Measurements from ENCODE around the gene NRG2.

Gene NRG2

GRCh38 chr5:139810341-139811273, 232.5 kb downstream of the NRG2 start:
- DNase-seq (ENCODE audit: low read depth) = no peak

- no peak for DNase-seq (ENCODE audit: low read depth)
These were observed 233.7 kb downstream of the NRG2 start for GRCh38 chr5:139809331-139809810.

- DNase-seq (ENCODE audit: low read depth) = no peak
These were observed 234.4 kb downstream of the NRG2 start for GRCh38 chr5:139808481-139809330.

- DNase-seq (ENCODE audit: low read depth) = no peak
These were observed 235.5 kb downstream of the NRG2 start for GRCh38 chr5:139807647-139808030.

DNA sequence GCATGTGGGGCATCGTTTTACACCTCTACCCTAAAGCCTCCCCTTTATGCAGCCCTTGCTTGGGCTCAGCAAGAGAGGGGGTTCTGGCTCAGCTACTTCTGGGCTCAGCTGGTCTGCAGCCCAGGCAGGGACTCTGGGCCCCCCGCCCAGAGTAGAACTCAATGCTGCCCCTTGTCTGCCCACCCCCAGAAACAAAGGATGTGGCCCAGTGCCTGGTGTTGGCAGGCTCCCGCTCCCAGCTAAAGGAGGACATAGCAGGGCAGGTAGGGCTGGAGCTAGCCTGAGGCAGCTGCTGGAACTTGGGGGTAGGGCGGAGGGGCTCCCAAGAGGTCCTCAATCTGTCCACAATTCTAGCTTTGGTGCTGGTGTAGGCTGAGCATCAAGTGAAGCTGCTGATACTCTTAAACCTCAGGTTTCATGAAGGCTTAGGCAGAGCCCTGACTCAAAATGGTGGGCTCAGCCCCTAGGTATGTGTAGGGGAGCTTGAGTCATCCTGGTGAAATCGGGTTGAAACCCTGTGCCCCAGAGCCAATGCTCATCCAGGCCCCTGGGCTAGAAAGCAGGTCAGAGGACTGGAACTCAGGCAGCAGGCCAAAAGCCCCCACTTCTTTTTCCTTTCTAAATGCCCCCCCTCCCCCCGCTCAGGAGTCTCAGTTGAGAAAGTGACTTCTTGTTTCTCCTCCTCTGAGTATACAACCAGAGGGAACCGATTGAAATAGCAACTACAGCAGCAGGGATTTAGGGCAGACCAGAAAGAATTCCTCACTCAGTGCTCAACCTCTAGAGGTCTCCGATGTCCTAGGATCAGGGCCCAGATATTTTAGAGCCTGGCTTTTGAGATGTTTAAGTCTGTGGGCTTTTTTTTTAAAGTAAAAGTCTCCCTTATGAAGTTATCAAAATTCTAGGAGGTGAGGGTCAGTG, 236.1 kb downstream of the NRG2 start:
- DNase-seq (ENCODE audit: low read depth) = no peak

GRCh38 chr5:139806111-139806510, 237.0 kb downstream of the NRG2 start:
- DNase-seq (ENCODE audit: low read depth) = no peak

- DNase-seq (ENCODE audit: low read depth) = no peak
These were observed 237.6 kb downstream of the NRG2 start for GRCh38 chr5:139805545-139805944.

GRCh38 chr5:139804800-139805397, 238.2 kb downstream of the NRG2 start:
- DNase-seq (ENCODE audit: low read depth) = no peak

DNA sequence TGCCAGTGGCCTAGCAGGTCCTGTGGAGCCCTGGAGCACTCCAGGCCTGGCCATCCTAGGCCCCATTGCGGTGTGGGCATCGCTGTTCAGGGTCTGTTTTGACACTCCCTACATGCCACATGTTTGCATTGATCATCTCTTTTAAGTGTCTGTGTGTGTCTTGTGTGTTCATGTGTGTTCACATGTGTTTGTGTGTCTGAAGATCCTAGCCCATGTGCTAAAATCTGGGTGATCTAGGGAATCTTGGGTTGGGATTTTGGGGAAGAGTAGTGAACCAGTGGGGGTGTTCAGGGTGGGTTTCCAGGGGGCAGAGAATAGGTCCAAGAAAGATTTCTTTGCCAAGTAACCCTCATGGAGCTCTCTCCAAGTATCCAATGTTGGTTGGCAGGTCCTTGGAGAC, 239.1 kb downstream of the NRG2 start:
- DNase-seq (ENCODE audit: low read depth) = no peak

DNA sequence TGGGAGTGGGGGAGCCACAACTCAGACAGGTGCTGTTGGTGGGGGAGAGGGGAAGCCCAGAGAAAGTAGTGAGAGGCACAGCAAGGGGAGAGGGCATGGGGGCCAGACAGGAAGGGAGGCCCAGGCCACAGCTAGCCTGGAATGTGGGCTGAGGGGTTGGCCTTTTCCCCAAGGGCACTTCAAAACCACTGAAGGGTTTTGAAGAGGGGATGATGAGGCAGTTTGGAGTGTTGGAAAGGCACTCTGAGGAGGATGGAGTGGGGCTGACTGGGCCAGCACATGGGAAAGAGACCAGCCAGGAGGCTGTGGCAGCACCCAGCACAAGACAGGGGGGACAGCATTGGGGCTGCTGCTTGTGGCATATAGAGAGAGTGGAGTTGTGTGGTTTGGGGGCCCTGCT, 243.7 kb downstream of the NRG2 start:
- DNase-seq (ENCODE audit: low read depth) = no peak

DNA sequence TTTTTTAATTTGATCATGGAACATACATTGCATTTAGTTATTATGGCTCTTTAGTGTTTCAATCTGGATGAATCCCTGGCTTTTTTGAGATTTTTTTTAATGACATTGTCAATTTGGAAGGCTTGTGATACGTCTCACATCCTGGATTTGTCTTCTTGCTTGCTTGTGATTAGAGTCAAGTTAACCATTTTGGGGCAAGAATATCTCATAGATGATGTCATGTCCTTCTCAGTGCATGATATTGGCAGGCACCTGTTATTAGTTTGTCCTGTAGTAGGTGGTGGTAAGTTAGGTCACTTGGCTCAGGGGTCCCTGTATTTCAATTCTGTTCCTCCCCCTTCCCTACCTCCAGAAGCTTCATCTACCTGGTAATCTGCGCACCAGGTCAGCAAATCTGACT, 244.2 kb downstream of the NRG2 start:
- DNase-seq (ENCODE audit: low read depth) = no peak

- no peak for DNase-seq (ENCODE audit: low read depth)
These were observed 245.1 kb downstream of the NRG2 start for GRCh38 chr5:139797856-139798510.

DNA sequence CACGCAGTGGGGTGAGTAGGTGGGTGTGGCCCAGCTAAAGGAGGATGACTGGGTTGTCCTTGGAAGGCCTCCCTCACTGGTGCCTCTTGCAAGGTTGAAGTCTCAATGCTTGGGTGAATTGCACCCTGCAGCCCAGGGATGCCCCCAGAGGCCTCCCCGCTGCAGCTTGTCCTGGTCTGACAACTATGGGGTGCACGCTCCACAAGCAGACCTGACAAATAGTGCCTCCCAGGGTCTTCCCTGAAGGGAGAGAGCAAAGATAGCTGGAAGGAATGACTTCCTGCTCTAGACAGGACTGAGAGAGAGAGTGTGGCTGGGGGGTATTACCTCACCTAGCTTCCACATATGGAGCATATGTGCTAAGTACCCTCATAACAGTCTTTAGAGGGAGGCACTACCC, 245.8 kb downstream of the NRG2 start:
- no peak for DNase-seq (ENCODE audit: low read depth)
